NCI-H1694 (cell line): ENCODE measurements around the gene MC1R.
A peak's percentile ranks its signal among the peaks of the same experiment; 100 is the strongest.
"Not testable (repeated sequence)": the region's sequence is repeated elsewhere in the genome, so short reads cannot be mapped to it uniquely, and the experiment has no call there.

ENCODE experiments used
- DNase-seq: peaks from one replicate; lab custom pipeline; 2025; lab: John Stamatoyannopoulos, UW

MC1R gene

DNA sequence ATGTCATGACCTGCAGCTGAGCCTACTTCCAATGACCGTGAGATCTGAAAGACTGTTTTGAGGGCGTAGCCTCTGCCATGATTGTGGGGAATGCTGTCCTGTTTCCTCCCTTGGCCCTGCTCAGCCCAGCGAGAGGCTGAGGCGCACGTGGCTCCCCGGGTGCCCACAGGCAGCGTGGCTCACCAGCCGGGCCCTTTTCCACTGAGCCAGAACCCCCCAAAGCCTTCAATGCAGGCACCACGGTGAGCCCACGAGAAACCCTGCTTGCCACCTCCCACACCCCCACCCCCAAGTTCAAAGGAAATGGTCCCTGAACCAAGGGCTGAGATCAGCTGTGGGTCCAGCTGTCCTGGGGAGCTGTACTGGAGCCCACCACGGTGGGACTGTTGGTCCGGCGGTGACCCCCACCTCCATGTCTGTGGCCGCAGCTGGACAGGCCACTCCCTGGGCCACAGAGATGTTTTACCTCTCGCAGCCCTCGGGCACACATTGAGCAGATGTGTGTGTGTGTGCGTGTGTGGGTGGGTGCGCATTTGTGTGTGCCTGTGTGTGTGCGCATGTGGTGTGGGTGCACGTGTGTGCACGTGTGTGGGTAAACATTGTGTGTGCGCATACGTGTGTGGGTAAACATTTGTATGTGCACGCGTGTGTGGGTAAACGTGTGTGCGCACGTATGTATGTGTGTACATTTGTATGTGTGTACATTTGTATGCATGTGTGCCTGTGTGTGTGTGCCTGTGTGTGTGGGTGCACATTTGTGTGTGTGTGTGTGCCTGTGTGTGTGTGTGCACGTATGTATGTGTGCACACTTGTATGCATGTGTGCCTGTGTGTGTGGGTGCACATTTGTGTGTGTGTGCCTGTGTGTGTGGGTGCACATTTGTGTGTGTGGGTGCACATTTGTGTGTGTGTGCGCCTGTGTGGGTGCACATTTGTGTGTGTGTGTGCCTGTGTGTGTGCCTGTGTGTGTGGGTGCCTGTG lies 5.0 kb upstream of the MC1R start:
- DNase-seq: no peak

DNA sequence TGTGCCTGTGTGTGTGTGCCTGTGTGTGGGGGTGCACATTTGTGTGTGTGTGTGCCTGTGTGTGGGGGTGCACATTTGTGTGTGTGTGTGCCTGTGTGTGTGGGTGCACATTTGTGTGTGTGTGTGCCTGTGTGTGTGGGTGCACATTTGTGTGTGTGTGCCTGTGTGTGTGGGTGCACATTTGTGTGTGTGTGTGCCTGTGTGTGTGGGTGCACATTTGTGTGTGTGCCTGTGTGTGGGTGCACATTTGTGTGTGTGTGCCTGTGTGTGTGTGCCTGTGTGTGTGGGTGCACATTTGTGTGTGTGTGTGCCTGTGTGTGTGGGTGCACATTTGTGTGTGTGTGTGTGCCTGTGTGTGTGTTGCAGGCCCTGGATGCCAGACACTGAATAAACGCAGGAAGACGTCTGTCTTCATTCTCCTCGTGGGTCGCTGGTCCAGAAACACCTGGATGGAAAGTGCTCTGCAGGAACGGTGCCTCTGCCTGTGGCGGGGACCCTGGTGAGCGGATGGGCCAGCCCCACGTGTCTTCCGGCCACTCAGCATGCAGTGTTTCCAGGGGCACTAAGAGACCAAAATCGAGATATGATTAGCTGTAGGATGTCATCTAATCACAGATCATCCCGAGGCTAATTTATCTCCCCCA lies 3.9 kb upstream of the MC1R start:
- not testable (repeated sequence) for DNase-seq

- no peak for DNase-seq
These were observed 3.1 kb upstream of the MC1R start for GRCh38 chr16:89915303-89916232.

- DNase-seq: no peak
These were observed 749 bp upstream of the MC1R start for GRCh38 chr16:89917773-89918452.

DNA sequence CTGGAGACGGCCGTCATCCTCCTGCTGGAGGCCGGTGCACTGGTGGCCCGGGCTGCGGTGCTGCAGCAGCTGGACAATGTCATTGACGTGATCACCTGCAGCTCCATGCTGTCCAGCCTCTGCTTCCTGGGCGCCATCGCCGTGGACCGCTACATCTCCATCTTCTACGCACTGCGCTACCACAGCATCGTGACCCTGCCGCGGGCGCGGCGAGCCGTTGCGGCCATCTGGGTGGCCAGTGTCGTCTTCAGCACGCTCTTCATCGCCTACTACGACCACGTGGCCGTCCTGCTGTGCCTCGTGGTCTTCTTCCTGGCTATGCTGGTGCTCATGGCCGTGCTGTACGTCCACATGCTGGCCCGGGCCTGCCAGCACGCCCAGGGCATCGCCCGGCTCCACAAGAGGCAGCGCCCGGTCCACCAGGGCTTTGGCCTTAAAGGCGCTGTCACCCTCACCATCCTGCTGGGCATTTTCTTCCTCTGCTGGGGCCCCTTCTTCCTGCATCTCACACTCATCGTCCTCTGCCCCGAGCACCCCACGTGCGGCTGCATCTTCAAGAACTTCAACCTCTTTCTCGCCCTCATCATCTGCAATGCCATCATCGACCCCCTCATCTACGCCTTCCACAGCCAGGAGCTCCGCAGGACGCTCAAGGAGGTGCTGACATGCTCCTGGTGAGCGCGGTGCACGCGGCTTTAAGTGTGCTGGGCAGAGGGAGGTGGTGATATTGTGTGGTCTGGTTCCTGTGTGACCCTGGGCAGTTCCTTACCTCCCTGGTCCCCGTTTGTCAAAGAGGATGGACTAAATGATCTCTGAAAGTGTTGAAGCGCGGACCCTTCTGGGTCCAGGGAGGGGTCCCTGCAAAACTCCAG lies 1.1 kb downstream of the MC1R start:
- DNase-seq: no peak

DNA sequence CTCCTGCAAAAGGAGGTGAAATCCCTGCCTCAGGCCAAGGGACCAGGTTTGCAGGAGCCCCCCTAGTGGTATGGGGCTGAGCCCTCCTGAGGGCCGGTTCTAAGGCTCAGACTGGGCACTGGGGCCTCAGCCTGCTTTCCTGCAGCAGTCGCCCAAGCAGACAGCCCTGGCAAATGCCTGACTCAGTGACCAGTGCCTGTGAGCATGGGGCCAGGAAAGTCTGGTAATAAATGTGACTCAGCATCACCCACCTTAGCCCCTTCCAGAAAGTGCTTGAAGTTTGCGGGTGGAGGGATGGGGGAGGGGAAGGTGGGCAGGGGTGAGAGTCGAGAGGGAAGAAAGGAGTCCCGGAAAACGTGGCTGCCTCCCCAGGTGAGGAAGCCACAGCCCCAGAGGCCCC lies 2.1 kb downstream of the MC1R start:
- no peak for DNase-seq

DNA sequence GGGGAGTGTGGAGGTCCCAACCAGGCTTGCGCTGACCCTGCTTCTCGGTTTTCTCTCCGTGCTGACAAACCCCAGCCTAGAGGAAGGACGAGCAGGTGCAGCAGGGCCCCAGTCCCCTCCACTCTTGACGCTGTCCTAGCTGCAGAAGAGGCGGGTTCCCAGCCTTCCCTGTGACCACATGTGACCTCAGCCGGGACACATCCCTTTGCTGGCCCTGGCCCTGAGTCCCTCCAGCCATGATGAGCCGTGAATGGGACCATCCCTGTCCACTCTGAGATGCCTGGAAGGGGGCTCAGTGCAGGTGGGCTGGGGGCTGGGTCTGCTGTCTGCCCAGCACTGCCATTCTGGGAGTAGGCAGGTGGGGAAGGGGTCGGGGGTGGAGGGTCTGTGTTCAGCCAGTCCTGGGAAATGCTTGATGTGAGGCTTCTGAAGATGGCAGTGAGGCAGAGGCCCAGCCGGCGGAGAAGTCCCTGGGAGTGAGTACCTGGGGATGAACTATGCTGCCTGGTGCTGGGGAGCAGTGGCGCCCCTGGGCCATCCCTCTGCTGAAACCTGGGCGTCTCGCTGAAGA lies 2.6 kb downstream of the MC1R start:
- no peak for DNase-seq

DNA sequence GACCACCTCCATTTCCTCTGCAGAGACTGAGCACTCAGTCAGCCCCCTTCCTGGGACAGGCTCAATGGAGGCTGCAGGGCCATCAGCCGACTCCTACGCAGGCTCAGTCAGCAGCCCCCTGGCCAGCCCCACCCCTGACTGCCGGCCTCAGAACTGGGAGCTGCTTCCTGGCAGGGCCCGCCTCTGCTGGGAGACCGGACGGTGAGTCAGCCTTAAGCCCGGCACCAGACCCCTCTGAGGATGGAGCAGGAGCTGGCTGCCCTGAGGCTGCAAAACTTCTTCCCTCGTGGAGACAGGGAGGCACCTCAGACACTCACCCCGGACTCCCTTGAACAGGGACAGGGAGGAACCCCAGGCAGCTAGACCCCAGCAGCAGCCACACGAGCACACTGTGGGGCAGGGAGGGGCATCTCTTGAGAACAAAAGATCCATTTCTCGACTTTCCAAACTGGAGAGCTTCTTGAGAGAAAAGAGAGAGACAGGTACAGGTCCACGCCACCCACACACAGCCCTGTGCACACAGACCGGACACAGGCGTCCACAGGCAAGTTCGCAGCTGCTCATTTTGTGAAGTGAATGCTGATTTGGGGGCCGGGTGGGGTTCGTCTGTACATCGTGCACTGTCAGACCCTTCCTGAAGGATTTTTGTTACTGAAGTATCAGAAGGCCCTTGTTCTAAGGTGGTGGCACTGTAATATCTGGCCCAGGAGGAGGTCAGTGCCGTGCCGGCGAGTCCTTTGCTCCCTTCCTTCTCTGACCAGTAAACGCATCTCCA lies 3.2 kb downstream of the MC1R start:
- DNase-seq: no peak

GRCh38 chr16:89922477-89922883 lies 3.8 kb downstream of the MC1R start:
- DNase-seq: no peak

- peak; percentile 58 for DNase-seq
These were observed 4.4 kb downstream of the MC1R start, which contains the start of gene TUBB3 for GRCh38 chr16:89922884-89923639. Gene TUBB3 (plus strand): TSS chr16:89923342. CDS start chr16:89923402, 60 bp downstream.

DNA sequence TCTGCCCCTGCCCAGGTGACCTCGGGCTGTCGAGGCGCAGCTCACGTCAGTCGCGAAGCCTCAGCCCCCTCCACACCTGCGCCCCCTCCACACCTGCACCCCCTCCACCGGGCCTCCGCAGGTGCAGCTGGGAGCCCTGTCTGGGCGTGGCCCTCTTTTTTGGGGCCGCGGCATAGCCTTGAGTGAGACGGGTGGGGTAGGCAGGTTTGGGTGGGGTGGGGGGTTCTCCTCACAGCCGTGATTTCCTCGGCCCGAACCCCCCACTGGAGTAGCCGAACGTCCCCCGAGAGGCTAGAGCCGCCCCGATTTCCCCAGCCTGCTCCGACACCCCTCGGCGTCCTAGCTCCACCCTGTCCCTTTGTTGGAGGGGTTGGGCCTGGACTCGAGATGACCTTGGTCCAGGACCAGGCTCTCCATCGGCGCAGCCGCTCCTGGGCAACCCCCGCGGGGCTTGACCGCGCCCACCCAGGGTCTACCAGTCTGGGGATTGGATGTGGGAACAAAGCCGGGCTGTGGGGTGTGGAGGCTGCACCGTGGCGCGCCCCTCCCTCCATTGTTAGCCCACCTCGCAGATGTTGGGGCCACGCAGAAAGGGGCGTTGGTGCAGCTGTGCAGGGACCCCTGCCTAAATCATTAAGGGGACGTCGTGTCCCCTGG lies 5.1 kb downstream of the MC1R start:
- DNase-seq: no peak

DNA sequence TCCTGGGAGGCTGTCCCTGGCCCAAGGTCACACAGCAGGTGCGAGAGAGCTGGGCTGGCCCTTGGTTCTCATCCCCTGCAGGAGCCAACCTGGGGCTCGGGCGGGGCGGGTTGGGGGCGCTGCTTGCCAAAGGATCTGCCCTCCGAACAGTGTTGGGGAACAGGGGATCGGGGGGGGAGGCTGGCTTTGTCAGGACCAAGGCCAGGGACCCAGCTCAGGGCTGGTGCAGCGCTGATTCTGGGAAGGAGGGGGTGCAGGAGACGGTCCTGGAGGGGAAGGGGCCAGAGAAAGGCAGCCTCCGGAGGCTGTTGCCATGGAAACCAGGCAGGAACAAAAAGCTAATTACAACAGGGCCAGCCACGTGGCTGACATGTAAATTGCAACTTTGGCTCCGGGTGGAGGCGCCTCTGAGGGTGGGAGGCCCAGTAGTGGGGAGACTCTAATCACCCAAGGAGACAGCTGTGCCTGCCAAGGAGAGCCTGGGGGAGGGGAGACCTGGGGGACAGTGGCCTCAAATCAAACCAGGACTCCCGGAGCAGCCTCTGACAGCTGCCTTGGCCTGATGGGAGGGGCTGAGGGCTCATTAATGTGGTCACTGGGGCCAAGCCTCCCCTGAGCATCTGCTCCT lies 5.7 kb downstream of the MC1R start:
- DNase-seq: peak; percentile 26

GRCh38 chr16:89924925-89925307 lies 6.3 kb downstream of the MC1R start:
- no peak for DNase-seq

DNA sequence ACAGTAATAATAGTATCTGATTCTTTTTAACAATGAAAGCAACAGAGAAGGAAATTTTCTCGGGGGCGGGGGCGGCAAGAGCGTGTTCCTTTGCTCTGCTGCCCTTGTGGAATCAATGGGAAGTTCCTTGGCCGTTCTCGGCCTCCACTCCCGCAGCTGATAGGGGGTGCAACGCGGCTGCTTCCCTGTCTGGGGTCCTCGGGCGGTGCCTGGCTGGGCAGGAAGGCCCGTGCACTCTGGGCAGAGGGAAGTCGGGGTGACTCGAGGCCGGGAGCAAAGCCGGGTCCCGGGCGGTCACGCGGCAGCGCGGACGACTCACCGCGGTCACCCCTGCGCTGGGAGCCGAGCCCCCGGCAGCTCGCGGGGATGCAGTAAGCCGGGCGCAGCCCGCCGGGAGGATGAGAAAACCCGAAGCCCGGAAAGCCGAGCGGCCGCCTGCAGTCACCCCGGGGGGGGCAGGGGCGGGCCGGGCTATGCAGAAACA lies 7.0 kb downstream of the MC1R start:
- no peak for DNase-seq

- no peak for DNase-seq
These were observed 12.7 kb downstream of the MC1R start for GRCh38 chr16:89931305-89931896.

- DNase-seq: no peak
These were observed 13.3 kb downstream of the MC1R start for GRCh38 chr16:89931964-89932363.

DNA sequence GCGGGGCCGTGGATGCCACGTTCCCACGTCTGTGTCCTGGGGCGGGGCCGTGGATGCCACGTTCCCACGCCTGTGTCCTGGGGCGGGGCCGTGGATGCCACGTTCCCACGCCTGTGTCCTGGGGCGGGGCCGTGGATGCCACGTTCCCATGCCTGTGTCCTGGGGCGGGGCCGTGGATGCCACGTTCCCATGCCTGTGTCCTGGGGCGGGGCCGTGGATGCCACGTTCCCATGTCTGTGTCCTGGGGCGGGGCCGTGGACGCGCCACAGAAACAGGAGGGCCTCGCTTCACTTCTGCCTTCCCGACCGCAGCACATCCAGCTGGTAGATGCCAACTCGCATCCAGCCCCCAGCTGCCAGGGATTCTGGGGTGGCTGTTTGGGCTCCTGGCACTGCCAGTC lies 15.4 kb downstream of the MC1R start:
- DNase-seq: not testable (repeated sequence)
